ENCODE measurements around the gene STT3A.

- no peak for TF ChIP-seq POLR2A (IDR thresholded peaks at IDR 0.05; ENCODE audit: low read depth, low read length)
- TF ChIP-seq CTCF (IDR thresholded peaks at IDR 0.05; ENCODE audit: extremely low read depth in 1 of 2, insufficient read depth in 1 of 2, low read depth in 1 of 2, low read length in 2 of 2), result no peak
- TF ChIP-seq POLR2AphosphoS5 (IDR thresholded peaks at IDR 0.05; ENCODE audit: insufficient read depth, low read depth, low read length), result no peak
Observed at GRCh38 chr11:125578783-125579182, 13.9 kb upstream of the STT3A start.

All from endothelial cell of umbilical vein (primary cell).